IMR-90 (cell line): Measurements from ENCODE around the gene NPAS1. TPM values are rescaled to one million over a fixed set of nuclear protein-coding genes. Genes with fewer than 3 reads are reported as not detected.

Source experiments
- ATAC-seq: fragments of 200-7000 bp; cut with Tn5 transposase; 2 replicates; pipeline ENCODE4 v1.9.1; 2020; ENCODE audit warnings: low read depth, mild to moderate bottlenecking, moderate library complexity
- BruUV-seq: library from RNA; stranded (reverse); fragments of 400-500 nt; replicated peaks from 2 replicates; lab custom pipeline; 2021; lab: Mats Ljungman, UMichigan
- CTCF ChIA-PET: fragments of 300-600 bp; formaldehyde crosslinking; extraction: SDS; loops from one replicate; lab custom pipeline; 2021; ENCODE audit warnings: antibody characterized with exemption; lab: Yijun Ruan, JAX
- POLR2A ChIA-PET: fragments of 300-600 bp; sonication (Branson Sonifier 250); formaldehyde crosslinking; loops from one replicate; lab custom pipeline; 2022; ENCODE audit warnings: antibody characterized with exemption; ENCODE audit not compliant: unreplicated experiment; lab: Charles Lee
- DNase-seq: peaks from one replicate; pipeline ENCODE4 v3.0.0; 2013
- H2AFZ ChIP-seq: replicated peaks from 2 replicates; pipeline ENCODE3; 2013; ENCODE audit warnings: low read length, mild to moderate bottlenecking; ENCODE audit not compliant: poor library complexity
- H2AK5ac ChIP-seq: 2 replicates; pipeline ENCODE4 v1.6.1; 2013; ENCODE audit warnings: low read depth, low read length, inconsistent platforms
- H2AK9ac ChIP-seq: replicated peaks from 2 replicates; pipeline ENCODE3; 2013; ENCODE audit warnings: mild to moderate bottlenecking, low read depth, low read length, moderate library complexity; ENCODE audit not compliant: poor library complexity
- H2BK120ac ChIP-seq: 2 replicates; pipeline ENCODE4 v1.6.1; 2013; ENCODE audit warnings: low read depth, low read length, inconsistent platforms
- H2BK15ac ChIP-seq: 3 replicates; pipeline ENCODE4 v1.6.1; 2013; ENCODE audit warnings: low read depth, low read length, inconsistent platforms
- H2BK20ac ChIP-seq: 2 replicates; pipeline ENCODE4 v1.6.1; 2013; ENCODE audit warnings: low read depth, mild to moderate bottlenecking, inconsistent platforms, low read length, moderate library complexity
- H2BK5ac ChIP-seq: 2 replicates; pipeline ENCODE4 v1.6.1; 2013; ENCODE audit warnings: mild to moderate bottlenecking, low read depth, low read length, inconsistent platforms; ENCODE audit not compliant: poor library complexity, severe bottlenecking
- H3K14ac ChIP-seq: replicated peaks from 2 replicates; pipeline ENCODE4 v1.6.1; 2013; ENCODE audit warnings: low read depth, low read length, inconsistent platforms
- H3K18ac ChIP-seq: 2 replicates; pipeline ENCODE4 v1.6.1; 2013; ENCODE audit warnings: low read depth, low read length, control low read depth
- H3K23ac ChIP-seq: 2 replicates; pipeline ENCODE4 v1.6.1; 2013; ENCODE audit warnings: low read depth, low read length, inconsistent platforms
- H3K27ac ChIP-seq: 2 replicates; pipeline ENCODE4 v1.5.1; 2013; ENCODE audit warnings: mild to moderate bottlenecking, control low read depth, low read length; ENCODE audit not compliant: insufficient read depth
- H3K27me3 ChIP-seq: 2 replicates; pipeline ENCODE4 v1.6.1; 2013; ENCODE audit warnings: low read length; ENCODE audit not compliant: control insufficient read depth, insufficient read depth
- H3K36me3 ChIP-seq: 2 replicates; pipeline ENCODE4 v1.6.1; 2013; ENCODE audit warnings: low read length, mixed read lengths; ENCODE audit not compliant: control insufficient read depth, insufficient read depth
- H3K4ac ChIP-seq: 2 replicates; pipeline ENCODE4 v1.6.1; 2013; ENCODE audit warnings: low read depth, low read length, inconsistent platforms
- H3K4me1 ChIP-seq: 2 replicates; pipeline ENCODE4 v1.6.1; 2013; ENCODE audit warnings: low read length, mixed read lengths; ENCODE audit not compliant: control insufficient read depth, insufficient read depth
- H3K4me2 ChIP-seq: 2 replicates; pipeline ENCODE4 v1.6.1; 2013; ENCODE audit warnings: low read depth, mild to moderate bottlenecking, control low read depth, low read length, moderate library complexity
- H3K4me3 ChIP-seq: 2 replicates; pipeline ENCODE4 v1.5.1; 2013; ENCODE audit warnings: low read depth, mild to moderate bottlenecking, control low read depth, low read length, moderate library complexity; ENCODE audit not compliant: insufficient read depth
- H3K56ac ChIP-seq: 2 replicates; pipeline ENCODE4 v1.6.1; 2013; ENCODE audit warnings: low read length, inconsistent platforms; ENCODE audit not compliant: insufficient read depth; ENCODE audit errors: extremely low read depth
- H3K79me1 ChIP-seq, 2 experiments: 2 replicates each; pipeline ENCODE4 v1.6.1; 2013; ENCODE audit warnings: low read length in 2 of 2, inconsistent platforms in 1 of 2, low read depth in 1 of 2
- H3K9ac ChIP-seq: 2 replicates; pipeline ENCODE4 v1.6.1; 2013; ENCODE audit warnings: low read depth, low read length, control low read depth
- H3K9me1 ChIP-seq: 2 replicates; pipeline ENCODE4 v1.6.1; 2013; ENCODE audit warnings: low read length, inconsistent platforms; ENCODE audit not compliant: insufficient read depth
- H3K9me3 ChIP-seq: 2 replicates; pipeline ENCODE4 v1.6.1; 2013; ENCODE audit warnings: low read length; ENCODE audit not compliant: control insufficient read depth, insufficient read depth
- H4K20me1 ChIP-seq: 2 replicates; pipeline ENCODE4 v1.6.1; 2013; ENCODE audit warnings: low read length, inconsistent platforms; ENCODE audit not compliant: insufficient read depth
- H4K5ac ChIP-seq: 2 replicates; pipeline ENCODE4 v1.6.1; 2013; ENCODE audit warnings: mild to moderate bottlenecking, low read depth, low read length, control low read depth
- H4K8ac ChIP-seq, 2 experiments: 2 replicates each; pipeline ENCODE4 v1.6.1; 2013; ENCODE audit warnings: low read depth in 2 of 2, low read length in 2 of 2, control low read depth in 1 of 2, inconsistent platforms in 1 of 2
- H4K91ac ChIP-seq: 2 replicates; pipeline ENCODE4 v1.6.1; 2013; ENCODE audit warnings: low read depth, low read length, inconsistent platforms; ENCODE audit not compliant: insufficient read depth
- BHLHE40 ChIP-seq: fragments of 150-350 bp; IDR thresholded peaks from 2 replicates; pipeline ENCODE4 v1.6.1; 2016; ENCODE audit warnings: mild to moderate bottlenecking, low read depth, low read length
- CEBPB ChIP-seq: IDR thresholded peaks from 2 replicates; pipeline ENCODE4 v1.6.1; 2012; ENCODE audit warnings: low read depth, low read length, improper control_type of control experiment
- CHD1 ChIP-seq: IDR thresholded peaks from 2 replicates; pipeline ENCODE4 v1.6.1; 2012; ENCODE audit warnings: low read depth, low read length, improper control_type of control experiment
- CTCF ChIP-seq: conservative IDR thresholded peaks from 2 replicates; pipeline ENCODE4 v1.5.1; 2012; ENCODE audit warnings: mild to moderate bottlenecking, low read depth, low read length, improper control_type of control experiment
- ELK1 ChIP-seq: fragments of 150-350 bp; IDR thresholded peaks from 2 replicates; pipeline ENCODE4 v1.6.1; 2016; ENCODE audit warnings: low read depth, mild to moderate bottlenecking, low read length, moderate library complexity, borderline replicate concordance
- FOS ChIP-seq: fragments of 150-350 bp; IDR thresholded peaks from 2 replicates; pipeline ENCODE4 v1.6.1; 2016; ENCODE audit warnings: low read depth, low read length
- MAFK ChIP-seq: IDR thresholded peaks from 2 replicates; pipeline ENCODE4 v1.6.1; 2012; ENCODE audit warnings: low read depth, low read length, improper control_type of control experiment
- MAZ ChIP-seq: IDR thresholded peaks from 2 replicates; pipeline ENCODE4 v1.6.1; 2012; ENCODE audit warnings: low read depth, mild to moderate bottlenecking, low read length, improper control_type of control experiment, moderate library complexity, borderline replicate concordance
- MXI1 ChIP-seq: IDR thresholded peaks from 2 replicates; pipeline ENCODE4 v1.6.1; 2012; ENCODE audit warnings: low read depth, mild to moderate bottlenecking, low read length, moderate library complexity, borderline replicate concordance
- NFE2L2 ChIP-seq: fragments of 150-350 bp; IDR thresholded peaks from 2 replicates; pipeline ENCODE4 v1.6.1; 2016; ENCODE audit warnings: low read depth, mild to moderate bottlenecking, low read length
- POLR2A ChIP-seq: IDR thresholded peaks from 2 replicates; pipeline ENCODE4 v1.6.1; 2012; ENCODE audit warnings: mild to moderate bottlenecking, low read depth, low read length
- RAD21 ChIP-seq: IDR thresholded peaks from 2 replicates; pipeline ENCODE4 v1.6.1; 2012; ENCODE audit warnings: low read length, improper control_type of control experiment
- RCOR1 ChIP-seq: IDR thresholded peaks from 2 replicates; pipeline ENCODE4 v1.6.1; 2012; ENCODE audit warnings: mild to moderate bottlenecking, low read length, improper control_type of control experiment; ENCODE audit not compliant: insufficient replicate concordance
- RFX5 ChIP-seq: IDR thresholded peaks from 2 replicates; pipeline ENCODE4 v1.8.0; 2012; ENCODE audit warnings: low read depth, mild to moderate bottlenecking, low read length, moderate library complexity
- SMC3 ChIP-seq: fragments of 150-350 bp; IDR thresholded peaks from 2 replicates; pipeline ENCODE4 v1.6.1; 2016; ENCODE audit warnings: low read depth, mild to moderate bottlenecking, antibody characterized with exemption, low read length, moderate library complexity
- USF2 ChIP-seq: fragments of 150-350 bp; IDR thresholded peaks from 2 replicates; pipeline ENCODE4 v1.6.1; 2017; ENCODE audit warnings: mild to moderate bottlenecking, antibody characterized with exemption, low read length, low read depth
- WGBS, 2 experiments: methylation state at CpG; one replicate each; pipeline versions ENCODE4 v1.1.5 to v1.1.7; 2013; ENCODE audit warnings: missing lambda C conversion rate in 2 of 2; ENCODE audit not compliant: insufficient read length in 1 of 2; ENCODE audit errors: extremely low coverage in 2 of 2; 5-methylcytosine and 5-hydroxymethylcytosine counted together
- dilution Hi-C: fragments of 300-500 bp; cut with HindIII; formaldehyde crosslinking; loops from one replicate; pipeline ENCODE4 v1.14.3; 2018; ENCODE audit warnings: low sequenced_read_pairs; ENCODE audit not compliant: unreplicated experiment
- in situ Hi-C: fragments of 300-500 bp; cut with MboI; formaldehyde crosslinking; loops from 3 replicates; pipeline ENCODE4 v1.14.3; 2019; ENCODE audit warnings: low sequenced_read_pairs, inconsistent platforms, mixed read lengths
- intact Hi-C: fragments of 100-400 bp; cut with micrococcal nuclease; formaldehyde crosslinking; loops from 2 replicates; pipeline ENCODE4 v1.10.0; 2022
- polyA plus RNA-seq, 3 experiments: library from polyadenylated mRNA; depleted of rRNA; stranded (reverse); fragments of >200 nt; gene quantifications; 2 replicates each; pipeline ENCODE4 v1.2.3, GENCODE V29; 2012; ENCODE audit warnings: low replicate concordance in 1 of 3
- total RNA-seq: library from RNA; depleted of rRNA; stranded (reverse); fragments of >200 nt; gene quantifications from 2 replicates; pipeline ENCODE4 v1.2.3, GENCODE V29; 2012

The NPAS1 gene
- total and polyA plus RNA-seq, 2 of the 4 experiments (the other 2 are of a cell fraction): 0.36 to 5.7 TPM

- no TSS peak for BruUV-seq
- Histone ChIP-seq H2BK120ac (no peak overlapping the region), H3K18ac (no peak overlapping the region), H3K36me3 (no peaks in the 10 kb centered on the region), H3K23ac (no peak overlapping the region), H3K27ac (no peak overlapping the region), H2BK20ac (no peak overlapping the region), H3K27me3 (peaks cover 28% of the 10 kb centered on the region), H3K9me3 (no peaks in the 10 kb centered on the region), H3K14ac (no peak overlapping the region), H2BK5ac (no peak overlapping the region), H2AFZ (no peak overlapping the region), H3K9me1 (no peaks in the 10 kb centered on the region), H3K4me2 (no peak overlapping the region), H4K20me1 (no peaks in the 10 kb centered on the region; the same call in 1 of the 2 replicates), H3K79me1 (no peaks in the 10 kb centered on the region), H4K5ac (no peak overlapping the region), H2AK5ac (no peak overlapping the region), H3K4ac (no peak overlapping the region), H2AK9ac (peak overlapping the region; percentile 42), H4K8ac (no peak overlapping the region), H3K4me1 (peaks cover 1% of the 10 kb centered on the region; the same call in 1 of the 2 replicates), H3K9ac (no peak overlapping the region), H2BK15ac (no peak overlapping the region), H3K4me3 (no peak overlapping the region), H4K91ac (no peak overlapping the region), H3K56ac (no peak overlapping the region)
- TF ChIP-seq POLR2A (no peak), SMC3 (no peak), CHD1 (no peak), MAFK (no peak), MXI1 (no peak), RAD21 (no peak), USF2 (no peak), MAZ (no peak), CTCF (no peak), CEBPB (no peak), NFE2L2 (no peak), RFX5 (no peak), RCOR1 (no peak), BHLHE40 (no peak), FOS (no peak), ELK1 (no peak)
- DNase-seq (no peak), ATAC-seq (no peak)
- 100% methylated on average over 1 of the region's 14 CpGs; no CpG with 5 or more reads in 1 of the 2 experiments for WGBS, 2 experiments
- dilution Hi-C loops: no loop called here
- in situ Hi-C loops: no loop called here
- ChIA-PET CTCF (no interaction called here), POLR2A (interaction anchor here (0.5 kb wide), 1 partner anchor 262 kb away, joined by 6 read pairs; no protein-coding TSS in a partner anchor)
- intact Hi-C loops: no loop called here
Observed at GRCh38 chr19:47028195-47028601, 8.6 kb downstream of the NPAS1 start.
